Prostate gland (tissue), 2 donors: Measurements from ENCODE around the gene SCNN1A.

Experiments
- POLR2A ChIP-seq: fragments of 450-650 bp; IDR thresholded peaks from one replicate; pipeline ENCODE4 v1.6.1; 2016; ENCODE audit warnings: antibody characterized with exemption, mild to moderate bottlenecking
- TF ChIP-seq, protein P1 (sequence below), 4 experiments: fragments of 200-600 bp in 2 of 4; fragments of 450-650 bp in 2 of 4; sonication (generic) in 2 of 4; IDR thresholded peaks; 1 replicate in 3 of 4; 2 replicates in 1 of 4; pipeline ENCODE4 v1.5.1; 2016 to 2019; ENCODE audit warnings: antibody characterized with exemption in 4 of 4, mild to moderate bottlenecking in 2 of 4, moderate library complexity in 2 of 4

DNA sequence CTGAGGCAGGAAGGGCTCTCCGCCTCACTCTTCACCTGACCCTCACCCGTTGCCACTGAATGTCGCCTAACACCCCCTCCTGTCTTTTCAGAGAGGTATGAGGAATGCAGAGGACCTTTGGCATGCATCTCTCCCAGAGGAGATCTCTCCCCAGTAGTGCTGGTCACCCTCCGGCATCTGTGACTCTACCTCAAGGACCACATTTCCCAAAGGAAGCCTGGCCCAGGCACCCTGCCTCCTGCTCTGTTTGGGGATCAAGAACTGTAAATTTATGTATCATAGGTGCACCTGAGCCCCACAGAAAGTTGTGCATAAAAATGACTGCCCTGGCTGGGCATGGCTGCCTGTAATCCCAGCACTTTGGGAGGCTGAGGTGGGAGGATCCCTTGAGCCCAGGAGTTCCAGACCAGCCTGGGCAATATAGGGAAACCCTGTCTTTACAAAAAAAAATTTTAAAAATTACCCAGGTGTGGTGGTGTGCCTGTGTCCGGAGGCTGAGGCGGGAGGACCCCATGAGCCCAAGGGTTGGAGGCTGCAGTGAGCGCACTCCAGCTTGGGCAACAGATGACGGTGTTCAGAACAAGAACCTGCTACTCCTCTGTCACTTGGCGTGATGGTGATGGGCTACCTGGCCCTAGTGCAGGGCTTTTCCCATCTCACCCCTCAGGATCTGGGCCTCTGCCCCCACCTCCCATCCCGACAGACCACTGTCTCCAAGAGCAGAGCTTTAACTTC is 47.2 kb downstream of the SCNN1A start:
- TF ChIP-seq, protein P1, sequence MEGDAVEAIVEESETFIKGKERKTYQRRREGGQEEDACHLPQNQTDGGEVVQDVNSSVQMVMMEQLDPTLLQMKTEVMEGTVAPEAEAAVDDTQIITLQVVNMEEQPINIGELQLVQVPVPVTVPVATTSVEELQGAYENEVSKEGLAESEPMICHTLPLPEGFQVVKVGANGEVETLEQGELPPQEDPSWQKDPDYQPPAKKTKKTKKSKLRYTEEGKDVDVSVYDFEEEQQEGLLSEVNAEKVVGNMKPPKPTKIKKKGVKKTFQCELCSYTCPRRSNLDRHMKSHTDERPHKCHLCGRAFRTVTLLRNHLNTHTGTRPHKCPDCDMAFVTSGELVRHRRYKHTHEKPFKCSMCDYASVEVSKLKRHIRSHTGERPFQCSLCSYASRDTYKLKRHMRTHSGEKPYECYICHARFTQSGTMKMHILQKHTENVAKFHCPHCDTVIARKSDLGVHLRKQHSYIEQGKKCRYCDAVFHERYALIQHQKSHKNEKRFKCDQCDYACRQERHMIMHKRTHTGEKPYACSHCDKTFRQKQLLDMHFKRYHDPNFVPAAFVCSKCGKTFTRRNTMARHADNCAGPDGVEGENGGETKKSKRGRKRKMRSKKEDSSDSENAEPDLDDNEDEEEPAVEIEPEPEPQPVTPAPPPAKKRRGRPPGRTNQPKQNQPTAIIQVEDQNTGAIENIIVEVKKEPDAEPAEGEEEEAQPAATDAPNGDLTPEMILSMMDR (IDR thresholded peaks at IDR 0.05), result no peak
- no peak for TF ChIP-seq POLR2A
